Immature natural killer cell (primary cell): ENCODE data around the gene PTP4A2. TPM values are rescaled to one million over a fixed set of nuclear protein-coding genes. Genes with fewer than 3 reads are reported as not detected.

Experiments used
- DNase-seq, 3 donors: peaks; one replicate each; pipeline ENCODE4 v3.0.0; 2022; ENCODE audit warnings: mixed read lengths in 1 of 3
- H3K27ac Mint-ChIP-seq, 6 donors: one replicate each; pipeline ENCODE4 v1.8.0; 2020; ENCODE audit warnings: mixed read lengths in 6 of 6, mild to moderate bottlenecking in 5 of 6, inconsistent platforms in 4 of 6, moderate library complexity in 3 of 6
- H3K27me3 Mint-ChIP-seq, 3 donors: one replicate each; pipeline ENCODE4 v1.8.0; 2020 to 2021; ENCODE audit warnings: low read depth in 3 of 3, mild to moderate bottlenecking in 3 of 3, mixed read lengths in 3 of 3, moderate library complexity in 3 of 3, inconsistent platforms in 1 of 3
- H3K36me3 Mint-ChIP-seq, 3 donors: one replicate each; pipeline ENCODE4 v1.8.0; 2020; ENCODE audit warnings: mixed read lengths in 3 of 3, inconsistent platforms in 2 of 3, mild to moderate bottlenecking in 2 of 3
- H3K4me1 Mint-ChIP-seq, 2 donors: one replicate each; pipeline ENCODE4 v1.8.0; 2020; ENCODE audit warnings: inconsistent platforms in 2 of 2, mild to moderate bottlenecking in 2 of 2, mixed read lengths in 2 of 2, moderate library complexity in 1 of 2
- H3K4me3 Mint-ChIP-seq, 5 donors: one replicate each; pipeline ENCODE4 v1.8.0; 2020; ENCODE audit warnings: mild to moderate bottlenecking in 5 of 5, mixed read lengths in 5 of 5, inconsistent platforms in 3 of 5, moderate library complexity in 3 of 5
- H3K9me3 Mint-ChIP-seq, 6 donors: one replicate each; pipeline ENCODE4 v1.8.0; 2020; ENCODE audit warnings: mild to moderate bottlenecking in 6 of 6, mixed read lengths in 6 of 6, inconsistent platforms in 4 of 6, moderate library complexity in 3 of 6
- polyA plus RNA-seq, 3 donors: library from polyadenylated mRNA; unstranded; fragments of 300-500 nt; fragmentation: Illumina TruSeq; gene quantifications; one replicate each; pipeline ENCODE4 v1.2.3, GENCODE V29; 2021

Gene PTP4A2
- polyA plus RNA-seq = 100 to 1,000 TPM; 300 to 552 (median 460) TPM

GRCh38 chr1:31938184-31938975, at the start of gene PTP4A2:
Gene PTP4A2 (minus strand): TSS chr1:31938368. CDS start chr1:31919065, 19,303 bp downstream.
- Mint-ChIP-seq H3K27ac (peak within 1 kb of the TSS; percentile 90 to 99 (median 97)), H3K9me3 (no peaks in the 10 kb centered on the region), H3K36me3 (peaks cover 0 to 4% (median 0%) of the 10 kb centered on the region in 3 donors), H3K4me1 (peaks cover 85 to 89% of the 10 kb centered on the region in 2 donors), H3K27me3 (peaks cover 9 to 29% (median 18%) of the 10 kb centered on the region in 3 donors), H3K4me3 (peak within 1 kb of the TSS; percentile 96 to 100 (median 99))
- peak; percentile 82 to 85 (median 83) for DNase-seq

- H3K9me3 Mint-ChIP-seq = no peaks in the 10 kb centered on the region
- no peaks in the 10 kb centered on the region for H3K36me3 Mint-ChIP-seq
- DNase-seq = no peak
- H3K27ac Mint-ChIP-seq = peak overlapping the region in 4 of 6 donors; percentile 1 to 80 (median 56)
- peaks cover 41 to 46% of the 10 kb centered on the region in 2 donors for H3K4me1 Mint-ChIP-seq
- H3K27me3 Mint-ChIP-seq = peaks cover 0 to 6% (median 5%) of the 10 kb centered on the region in 3 donors
- peak overlapping the region in 1 of 5 donors; percentile 56 for H3K4me3 Mint-ChIP-seq
Measured at GRCh38 chr1:31987135-31987619, 49.0 kb upstream of the PTP4A2 start.

GRCh38 chr1:31985430-31985829, 47.3 kb upstream of the PTP4A2 start:
- H3K27me3 Mint-ChIP-seq = peaks cover 0 to 12% (median 7%) of the 10 kb centered on the region in 3 donors
- H3K4me3 Mint-ChIP-seq = peak overlapping the region; percentile 52 to 73 (median 61)
- H3K27ac Mint-ChIP-seq = peak overlapping the region; percentile 86 to 97 (median 90)
- peak; percentile 26 to 39 (median 26) for DNase-seq
- no peaks in the 10 kb centered on the region for H3K9me3 Mint-ChIP-seq
- no peaks in the 10 kb centered on the region for H3K36me3 Mint-ChIP-seq
- peaks cover 59 to 62% of the 10 kb centered on the region in 2 donors for H3K4me1 Mint-ChIP-seq

- no peaks in the 10 kb centered on the region for H3K9me3 Mint-ChIP-seq
- peak overlapping the region; percentile 52 to 73 (median 61) for H3K4me3 Mint-ChIP-seq
- peak; percentile 9 to 29 (median 18) for DNase-seq
- peak overlapping the region; percentile 86 to 97 (median 90) for H3K27ac Mint-ChIP-seq
- H3K27me3 Mint-ChIP-seq = peaks cover 0 to 12% (median 7%) of the 10 kb centered on the region in 3 donors
- H3K36me3 Mint-ChIP-seq = no peaks in the 10 kb centered on the region
- H3K4me1 Mint-ChIP-seq = peaks cover 59 to 61% of the 10 kb centered on the region in 2 donors
Measured at GRCh38 chr1:31984419-31985347, 46.5 kb upstream of the PTP4A2 start.

- H3K9me3 Mint-ChIP-seq = no peaks in the 10 kb centered on the region
- H3K36me3 Mint-ChIP-seq = no peaks in the 10 kb centered on the region
- peaks cover 0 to 12% (median 9%) of the 10 kb centered on the region in 3 donors for H3K27me3 Mint-ChIP-seq
- H3K27ac Mint-ChIP-seq = peak overlapping the region; percentile 86 to 95 (median 90)
- DNase-seq = peak; percentile 54 to 64 (median 62)
- peaks cover 58 to 59% of the 10 kb centered on the region in 2 donors for H3K4me1 Mint-ChIP-seq
- peak overlapping the region; percentile 61 to 83 (median 81) for H3K4me3 Mint-ChIP-seq
Measured at GRCh38 chr1:31981972-31982371, 43.8 kb upstream of the PTP4A2 start.

GRCh38 chr1:31981456-31981839, 43.3 kb upstream of the PTP4A2 start:
- peak; percentile 32 to 43 (median 37) for DNase-seq
- Mint-ChIP-seq H3K27me3 (peaks cover 0 to 12% (median 9%) of the 10 kb centered on the region in 3 donors), H3K36me3 (no peaks in the 10 kb centered on the region)

GRCh38 chr1:31980835-31981455, 42.8 kb upstream of the PTP4A2 start:
- peaks cover 53 to 54% of the 10 kb centered on the region in 2 donors for H3K4me1 Mint-ChIP-seq
- no peaks in the 10 kb centered on the region for H3K9me3 Mint-ChIP-seq
- H3K27ac Mint-ChIP-seq = peak overlapping the region; percentile 86 to 95 (median 90)
- H3K4me3 Mint-ChIP-seq = peak overlapping the region; percentile 61 to 83 (median 81)
- peaks cover 0 to 12% (median 9%) of the 10 kb centered on the region in 3 donors for H3K27me3 Mint-ChIP-seq
- no peaks in the 10 kb centered on the region for H3K36me3 Mint-ChIP-seq
- DNase-seq = peak in 1 of 3 donors; percentile 12

More at GRCh38 chr1:31981456-31981839, 43.3 kb upstream of the PTP4A2 start:
- Mint-ChIP-seq H3K4me3 (peak overlapping the region; percentile 61 to 83 (median 81)), H3K27ac (peak overlapping the region; percentile 86 to 95 (median 90)), H3K4me1 (peaks cover 54% of the 10 kb centered on the region in 2 donors), H3K9me3 (no peaks in the 10 kb centered on the region)

GRCh38 chr1:31978843-31979400, 40.8 kb upstream of the PTP4A2 start:
- DNase-seq = no peak
- Mint-ChIP-seq H3K27me3 (peaks cover 0 to 9% (median 8%) of the 10 kb centered on the region in 3 donors), H3K4me3 (no peak overlapping the region), H3K9me3 (no peaks in the 10 kb centered on the region), H3K4me1 (peaks cover 35 to 37% of the 10 kb centered on the region in 2 donors), H3K36me3 (no peaks in the 10 kb centered on the region), H3K27ac (peak overlapping the region in 3 of 6 donors; percentile 45 to 80 (median 63))

GRCh38 chr1:31977385-31978131, 39.4 kb upstream of the PTP4A2 start:
- Mint-ChIP-seq H3K9me3 (no peaks in the 10 kb centered on the region), H3K4me1 (peaks cover 22 to 24% of the 10 kb centered on the region in 2 donors), H3K27ac (peak overlapping the region in 4 of 6 donors; percentile 49 to 62 (median 60)), H3K27me3 (peaks cover 0 to 8% (median 6%) of the 10 kb centered on the region in 3 donors), H3K4me3 (no peak overlapping the region), H3K36me3 (no peaks in the 10 kb centered on the region)
- DNase-seq = no peak

GRCh38 chr1:31976401-31976800, 38.2 kb upstream of the PTP4A2 start:
- DNase-seq = no peak
- no peaks in the 10 kb centered on the region for H3K9me3 Mint-ChIP-seq
- peak overlapping the region in 1 of 6 donors; percentile 34 for H3K27ac Mint-ChIP-seq
- H3K4me3 Mint-ChIP-seq = no peak overlapping the region
- H3K27me3 Mint-ChIP-seq = peaks cover 0 to 5% (median 4%) of the 10 kb centered on the region in 3 donors
- peaks cover 10 to 13% of the 10 kb centered on the region in 2 donors for H3K4me1 Mint-ChIP-seq
- H3K36me3 Mint-ChIP-seq = no peaks in the 10 kb centered on the region

- Mint-ChIP-seq H3K27ac (no peak overlapping the region), H3K27me3 (peaks cover 0 to 1% (median 0%) of the 10 kb centered on the region in 3 donors), H3K4me3 (no peak overlapping the region), H3K9me3 (no peaks in the 10 kb centered on the region), H3K4me1 (no peaks in the 10 kb centered on the region), H3K36me3 (no peaks in the 10 kb centered on the region)
- no peak for DNase-seq
Measured at GRCh38 chr1:31970873-31971272, 32.7 kb upstream of the PTP4A2 start.

- Mint-ChIP-seq H3K27ac (peak overlapping the region in 2 of 6 donors; percentile 30 to 48), H3K4me3 (no peak overlapping the region), H3K4me1 (peaks cover 29 to 42% of the 10 kb centered on the region in 2 donors), H3K36me3 (no peaks in the 10 kb centered on the region), H3K27me3 (peaks cover 0 to 1% (median 0%) of the 10 kb centered on the region in 3 donors), H3K9me3 (no peaks in the 10 kb centered on the region)
- DNase-seq = no peak
Measured at GRCh38 chr1:31961536-31961935, 23.4 kb upstream of the PTP4A2 start.
